Measurements from ENCODE around the gene ADAMTS7.

- peak; percentile 10 to 34; a peak in 1 of 4 replicates for TF ChIP-seq RAD21 (IDR thresholded peaks at IDR 0.05 in 1 of 2, conservative IDR thresholded peaks at IDR 0.05 in 1 of 2; ENCODE audit: low read depth in 2 of 2, low read length in 2 of 2)
- TF ChIP-seq POLR2AphosphoS5 (IDR thresholded peaks at IDR 0.05; ENCODE audit: low read depth, low read length) = no peak
- no peak for TF ChIP-seq MAFK (IDR thresholded peaks at IDR 0.05; ENCODE audit: low read depth, low read length)
Observed at GRCh38 chr15:78837543-78837942, 26.3 kb upstream of the ADAMTS7 start.

Measured in H1 (cell line).